ENCODE data around the gene MYH15.
A peak's percentile ranks its signal among the peaks of the same experiment; 100 is the strongest.

The MYH15 gene

DNA sequence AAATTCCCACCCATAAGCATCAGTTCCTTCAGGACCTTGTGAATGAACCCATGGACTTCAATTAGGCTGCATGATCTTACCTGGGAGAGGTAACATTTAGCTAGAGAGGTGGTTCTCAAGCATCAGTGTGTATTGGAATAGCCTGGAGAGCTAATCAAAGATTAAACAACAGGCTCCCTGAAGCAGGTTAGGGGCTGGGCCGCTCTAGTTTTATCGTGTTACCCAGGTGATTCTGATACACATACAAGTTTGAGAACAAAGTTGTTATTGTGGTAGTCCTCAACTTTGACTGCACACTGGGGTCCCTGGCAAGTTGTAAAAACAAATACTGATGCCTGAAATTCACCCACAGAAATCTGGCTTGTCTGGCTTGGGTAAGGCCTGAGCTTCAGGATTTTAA, 31.2 kb downstream of the MYH15 start:
- WGBS, result 72% methylated on average over 2 of the region's 2 CpGs
- Histone ChIP-seq H3K9me3 (ENCODE audit: control insufficient read depth, low read length) (no peaks in the 10 kb centered on the region), H3K4me3 (ENCODE audit: insufficient read depth in 1 of 2, low read depth in 1 of 2, low read length in 2 of 2) (no peak overlapping the region), H2BK5ac (ENCODE audit: low read depth, low read length, poor library complexity, severe bottlenecking) (no peak overlapping the region), H2BK15ac (ENCODE audit: low read depth, poor library complexity, severe bottlenecking) (no peak overlapping the region), H2BK12ac (ENCODE audit: low read length in 2 of 2) (no peak overlapping the region), H3K36me3 (ENCODE audit: control insufficient read depth in 1 of 2, insufficient read depth in 2 of 2, low read depth in 1 of 2, low read length in 2 of 2) (no peaks in the 10 kb centered on the region), H4K8ac (ENCODE audit: low read length) (no peak overlapping the region), H3K4ac (ENCODE audit: low read depth in 1 of 2, low read length in 2 of 2) (no peak overlapping the region), H3K9ac (ENCODE audit: low read length) (no peak overlapping the region), H2AFZ (ENCODE audit: low read depth, low read length) (no peak overlapping the region), H3K4me2 (ENCODE audit: low read length, poor library complexity, severe bottlenecking) (no peak overlapping the region), H3K79me1 (replicated peaks; ENCODE audit: low read length, poor library complexity, severe bottlenecking) (no peaks in the 10 kb centered on the region), H3K18ac (ENCODE audit: low read depth in 1 of 2, low read length in 2 of 2) (no peak overlapping the region), H3K27me3 (ENCODE audit: control insufficient read depth in 1 of 2, insufficient read depth in 1 of 2, low read length in 2 of 2) (no peaks in the 10 kb centered on the region), H3K14ac (ENCODE audit: low read length in 2 of 2) (no peak overlapping the region), H3K23ac (ENCODE audit: low read length in 2 of 2) (no peak overlapping the region), H3K27ac (ENCODE audit: low read length, poor library complexity, severe bottlenecking) (no peak overlapping the region), H2BK120ac (ENCODE audit: low read depth, low read length) (no peak overlapping the region), H2AK5ac (ENCODE audit: low read length, severe bottlenecking) (no peak overlapping the region), H4K91ac (ENCODE audit: low read length) (no peak overlapping the region), H3K4me1 (ENCODE audit: control insufficient read depth, insufficient read depth, low read depth, low read length) (no peaks in the 10 kb centered on the region)
- no peak for DNase-seq

DNA sequence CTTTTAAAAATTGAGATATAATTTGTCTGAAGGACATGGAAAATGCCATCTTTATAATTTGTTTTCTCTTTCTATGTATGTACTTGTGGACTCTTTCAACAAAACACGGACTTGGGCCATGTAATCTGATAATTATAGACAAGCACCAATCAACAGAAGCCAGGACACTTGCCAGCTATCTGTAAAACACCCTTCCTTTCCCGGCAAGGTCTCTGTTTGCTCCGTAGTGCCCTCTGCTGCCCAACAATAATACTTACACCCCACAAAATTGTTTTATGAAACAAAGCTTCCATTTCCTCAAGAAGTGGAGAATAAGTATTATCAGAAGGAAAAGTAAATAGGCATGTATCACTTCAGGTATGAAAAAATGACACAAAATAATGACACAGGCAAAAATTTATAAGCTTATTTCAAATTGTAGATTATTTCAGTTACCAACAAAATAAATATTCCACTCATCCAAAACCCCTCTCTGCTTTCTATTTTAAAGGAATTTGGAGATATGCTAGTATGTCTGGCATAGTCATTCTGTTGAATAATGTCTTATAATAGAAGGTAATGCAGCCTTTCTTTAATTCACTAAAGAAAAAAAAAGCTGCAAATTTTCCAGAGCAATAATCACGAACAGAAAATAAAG, 32.8 kb downstream of the MYH15 start:
- Histone ChIP-seq H4K91ac (ENCODE audit: low read length) (no peak overlapping the region), H2BK120ac (ENCODE audit: low read depth, low read length) (no peak overlapping the region), H2BK15ac (ENCODE audit: low read depth, poor library complexity, severe bottlenecking) (no peak overlapping the region), H4K8ac (ENCODE audit: low read length) (no peak overlapping the region), H3K18ac (ENCODE audit: low read depth in 1 of 2, low read length in 2 of 2) (no peak overlapping the region), H3K36me3 (ENCODE audit: control insufficient read depth in 1 of 2, insufficient read depth in 2 of 2, low read depth in 1 of 2, low read length in 2 of 2) (no peaks in the 10 kb centered on the region), H2BK5ac (ENCODE audit: low read depth, low read length, poor library complexity, severe bottlenecking) (no peak overlapping the region), H3K9ac (ENCODE audit: low read length) (peak overlapping the region; percentile 26), H2BK12ac (ENCODE audit: low read length in 2 of 2) (no peak overlapping the region), H3K4me1 (ENCODE audit: control insufficient read depth, insufficient read depth, low read depth, low read length) (peaks cover 2% of the 10 kb centered on the region), H2AFZ (ENCODE audit: low read depth, low read length) (no peak overlapping the region), H3K4me2 (ENCODE audit: low read length, poor library complexity, severe bottlenecking) (no peak overlapping the region), H2AK5ac (ENCODE audit: low read length, severe bottlenecking) (no peak overlapping the region), H3K4me3 (ENCODE audit: insufficient read depth in 1 of 2, low read depth in 1 of 2, low read length in 2 of 2) (no peak overlapping the region), H3K23ac (ENCODE audit: low read length in 2 of 2) (no peak overlapping the region), H3K9me3 (ENCODE audit: control insufficient read depth, low read length) (no peaks in the 10 kb centered on the region), H3K14ac (ENCODE audit: low read length in 2 of 2) (no peak overlapping the region), H3K27ac (ENCODE audit: low read length, poor library complexity, severe bottlenecking) (no peak overlapping the region), H3K27me3 (ENCODE audit: control insufficient read depth in 1 of 2, insufficient read depth in 1 of 2, low read length in 2 of 2) (no peaks in the 10 kb centered on the region), H3K79me1 (replicated peaks; ENCODE audit: low read length, poor library complexity, severe bottlenecking) (no peaks in the 10 kb centered on the region), H3K4ac (ENCODE audit: low read depth in 1 of 2, low read length in 2 of 2) (no peak overlapping the region)
- DNase-seq, result peak; percentile 66
- 25% methylated on average over 4 of the region's 4 CpGs for WGBS

DNA sequence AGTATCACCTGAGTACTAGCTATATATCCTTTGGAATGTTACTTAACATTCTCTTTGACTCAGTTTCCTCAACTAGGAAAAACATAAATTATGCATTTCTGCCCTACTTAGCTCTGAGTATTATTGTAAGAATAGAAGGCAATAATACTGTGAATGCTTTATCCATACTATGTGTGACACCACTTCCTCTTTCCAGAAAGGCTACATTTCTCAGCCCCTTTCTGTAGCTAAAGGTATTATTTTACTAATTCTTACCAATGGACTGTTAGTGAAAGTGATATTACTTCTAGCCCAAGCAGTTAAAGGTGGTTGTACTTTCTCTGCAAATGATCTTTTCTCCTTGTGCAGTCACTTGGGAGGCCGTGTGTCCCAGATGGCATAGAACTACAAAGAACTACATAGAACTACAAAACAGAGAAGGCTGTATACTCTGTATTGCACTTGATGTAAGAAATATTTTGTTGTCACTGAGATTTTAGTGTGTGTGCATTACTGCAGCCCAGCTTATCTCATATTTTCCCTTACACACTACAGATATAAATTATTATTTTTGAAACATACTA, 35.1 kb downstream of the MYH15 start:
- Histone ChIP-seq H3K4me2 (ENCODE audit: low read length, poor library complexity, severe bottlenecking) (no peak overlapping the region), H3K4ac (ENCODE audit: low read depth in 1 of 2, low read length in 2 of 2) (no peak overlapping the region), H3K4me3 (ENCODE audit: insufficient read depth in 1 of 2, low read depth in 1 of 2, low read length in 2 of 2) (no peak overlapping the region), H4K91ac (ENCODE audit: low read length) (no peak overlapping the region), H2AK5ac (ENCODE audit: low read length, severe bottlenecking) (no peak overlapping the region), H2BK120ac (ENCODE audit: low read depth, low read length) (no peak overlapping the region), H3K79me1 (replicated peaks; ENCODE audit: low read length, poor library complexity, severe bottlenecking) (no peaks in the 10 kb centered on the region), H3K14ac (ENCODE audit: low read length in 2 of 2) (no peak overlapping the region), H3K23ac (ENCODE audit: low read length in 2 of 2) (no peak overlapping the region), H3K9me3 (ENCODE audit: control insufficient read depth, low read length) (no peaks in the 10 kb centered on the region), H3K4me1 (ENCODE audit: control insufficient read depth, insufficient read depth, low read depth, low read length) (peaks cover 3% of the 10 kb centered on the region), H3K36me3 (ENCODE audit: control insufficient read depth in 1 of 2, insufficient read depth in 2 of 2, low read depth in 1 of 2, low read length in 2 of 2) (no peaks in the 10 kb centered on the region), H4K8ac (ENCODE audit: low read length) (no peak overlapping the region), H2BK15ac (ENCODE audit: low read depth, poor library complexity, severe bottlenecking) (no peak overlapping the region), H2AFZ (ENCODE audit: low read depth, low read length) (no peak overlapping the region), H3K18ac (ENCODE audit: low read depth in 1 of 2, low read length in 2 of 2) (no peak overlapping the region), H2BK5ac (ENCODE audit: low read depth, low read length, poor library complexity, severe bottlenecking) (no peak overlapping the region), H3K27ac (ENCODE audit: low read length, poor library complexity, severe bottlenecking) (no peak overlapping the region), H3K27me3 (ENCODE audit: control insufficient read depth in 1 of 2, insufficient read depth in 1 of 2, low read length in 2 of 2) (no peaks in the 10 kb centered on the region), H3K9ac (ENCODE audit: low read length) (no peak overlapping the region), H2BK12ac (ENCODE audit: low read length in 2 of 2) (no peak overlapping the region)
- no peak for DNase-seq
- no CpG with 5 or more reads among the region's 1 CpG for WGBS

DNA sequence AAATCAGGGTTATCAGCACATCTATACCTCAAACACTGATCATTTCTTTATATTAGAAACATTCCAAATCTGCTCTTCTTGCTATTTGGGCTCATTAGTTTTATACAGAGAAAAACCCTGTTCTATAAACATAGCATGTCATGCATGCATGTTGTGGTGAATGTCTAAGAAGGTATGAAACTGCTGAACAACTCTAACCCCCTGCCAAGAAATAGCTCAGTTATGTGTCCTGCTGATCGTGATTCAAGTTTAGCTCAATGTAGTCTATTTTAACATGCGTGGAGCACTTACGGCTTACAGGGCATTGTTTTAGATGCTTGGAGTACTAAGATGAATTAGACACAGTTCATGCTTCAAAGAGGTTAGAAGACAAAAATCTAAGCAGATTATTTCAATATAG, 35.8 kb downstream of the MYH15 start:
- Histone ChIP-seq H3K9ac (ENCODE audit: low read length) (no peak overlapping the region), H4K91ac (ENCODE audit: low read length) (no peak overlapping the region), H3K79me1 (replicated peaks; ENCODE audit: low read length, poor library complexity, severe bottlenecking) (no peaks in the 10 kb centered on the region), H3K27ac (ENCODE audit: low read length, poor library complexity, severe bottlenecking) (no peak overlapping the region), H3K4ac (ENCODE audit: low read depth in 1 of 2, low read length in 2 of 2) (no peak overlapping the region), H3K18ac (ENCODE audit: low read depth in 1 of 2, low read length in 2 of 2) (no peak overlapping the region), H4K8ac (ENCODE audit: low read length) (no peak overlapping the region), H3K4me1 (ENCODE audit: control insufficient read depth, insufficient read depth, low read depth, low read length) (peaks cover 3% of the 10 kb centered on the region), H3K4me2 (ENCODE audit: low read length, poor library complexity, severe bottlenecking) (no peak overlapping the region), H3K36me3 (ENCODE audit: control insufficient read depth in 1 of 2, insufficient read depth in 2 of 2, low read depth in 1 of 2, low read length in 2 of 2) (no peaks in the 10 kb centered on the region), H2BK12ac (ENCODE audit: low read length in 2 of 2) (no peak overlapping the region), H3K9me3 (ENCODE audit: control insufficient read depth, low read length) (no peaks in the 10 kb centered on the region), H2BK5ac (ENCODE audit: low read depth, low read length, poor library complexity, severe bottlenecking) (no peak overlapping the region), H3K23ac (ENCODE audit: low read length in 2 of 2) (no peak overlapping the region), H3K27me3 (ENCODE audit: control insufficient read depth in 1 of 2, insufficient read depth in 1 of 2, low read length in 2 of 2) (no peaks in the 10 kb centered on the region), H2BK15ac (ENCODE audit: low read depth, poor library complexity, severe bottlenecking) (no peak overlapping the region), H2AFZ (ENCODE audit: low read depth, low read length) (no peak overlapping the region), H3K14ac (ENCODE audit: low read length in 2 of 2) (no peak overlapping the region), H2BK120ac (ENCODE audit: low read depth, low read length) (no peak overlapping the region), H3K4me3 (ENCODE audit: insufficient read depth in 1 of 2, low read depth in 1 of 2, low read length in 2 of 2) (no peak overlapping the region), H2AK5ac (ENCODE audit: low read length, severe bottlenecking) (no peak overlapping the region)
- whole genome bisulfite sequencing, result 100% methylated on average over 2 of the region's 3 CpGs
- DNase-seq, result no peak
